Type B pancreatic cell (in vitro differentiated cells): ENCODE data around the gene OLA1. TPM values are rescaled to one million over a fixed set of nuclear protein-coding genes. Genes with fewer than 3 reads are reported as not detected.

Experiments used
- DNase-seq: peaks from one replicate; pipeline ENCODE4 v3.0.0; 2021; ENCODE audit warnings: mixed read lengths; ENCODE audit not compliant: unreplicated experiment; ENCODE audit errors: extremely low spot score
- H3K27ac Mint-ChIP-seq: 2 replicates; pipeline ENCODE4 v1.8.0; 2021; ENCODE audit warnings: mild to moderate bottlenecking, mixed read lengths
- H3K27me3 Mint-ChIP-seq: 2 replicates; pipeline ENCODE4 v1.8.0; 2021; ENCODE audit warnings: mixed read lengths
- H3K36me3 Mint-ChIP-seq: 2 replicates; pipeline ENCODE4 v1.8.0; 2021; ENCODE audit warnings: mixed read lengths
- H3K4me1 Mint-ChIP-seq: one replicate; pipeline ENCODE4 v1.8.0; 2021; ENCODE audit warnings: mixed read lengths; ENCODE audit not compliant: unreplicated experiment
- H3K4me3 Mint-ChIP-seq: 2 replicates; pipeline ENCODE4 v1.8.0; 2021; ENCODE audit warnings: mild to moderate bottlenecking, mixed read lengths
- H3K9me3 Mint-ChIP-seq: 2 replicates; pipeline ENCODE4 v1.8.0; 2021; ENCODE audit warnings: mixed read lengths
- total RNA-seq: library from RNA; stranded (reverse); gene quantifications from 2 replicates; pipeline ENCODE4 v1.2.1, GENCODE V29; 2021; ENCODE audit warnings: low replicate concordance
- TF ChIP-seq, protein P1 (sequence below): fragments of 200-600 bp; sonication (generic); conservative IDR thresholded peaks from 2 replicates; pipeline ENCODE4 v1.5.0; 2021; ENCODE audit warnings: antibody characterized with exemption, mild to moderate bottlenecking

The OLA1 gene
- total RNA-seq, 1 donor from 2014 or later = 94.4 TPM

- Mint-ChIP-seq H3K36me3 (peaks cover 10% of the 10 kb centered on the region), H3K4me3 (no peak overlapping the region), H3K4me1 (peaks cover 4% of the 10 kb centered on the region), H3K27ac (no peak overlapping the region), H3K27me3 (no peaks in the 10 kb centered on the region), H3K9me3 (no peaks in the 10 kb centered on the region)
- TF ChIP-seq, protein P1, sequence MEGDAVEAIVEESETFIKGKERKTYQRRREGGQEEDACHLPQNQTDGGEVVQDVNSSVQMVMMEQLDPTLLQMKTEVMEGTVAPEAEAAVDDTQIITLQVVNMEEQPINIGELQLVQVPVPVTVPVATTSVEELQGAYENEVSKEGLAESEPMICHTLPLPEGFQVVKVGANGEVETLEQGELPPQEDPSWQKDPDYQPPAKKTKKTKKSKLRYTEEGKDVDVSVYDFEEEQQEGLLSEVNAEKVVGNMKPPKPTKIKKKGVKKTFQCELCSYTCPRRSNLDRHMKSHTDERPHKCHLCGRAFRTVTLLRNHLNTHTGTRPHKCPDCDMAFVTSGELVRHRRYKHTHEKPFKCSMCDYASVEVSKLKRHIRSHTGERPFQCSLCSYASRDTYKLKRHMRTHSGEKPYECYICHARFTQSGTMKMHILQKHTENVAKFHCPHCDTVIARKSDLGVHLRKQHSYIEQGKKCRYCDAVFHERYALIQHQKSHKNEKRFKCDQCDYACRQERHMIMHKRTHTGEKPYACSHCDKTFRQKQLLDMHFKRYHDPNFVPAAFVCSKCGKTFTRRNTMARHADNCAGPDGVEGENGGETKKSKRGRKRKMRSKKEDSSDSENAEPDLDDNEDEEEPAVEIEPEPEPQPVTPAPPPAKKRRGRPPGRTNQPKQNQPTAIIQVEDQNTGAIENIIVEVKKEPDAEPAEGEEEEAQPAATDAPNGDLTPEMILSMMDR = no peak
- no peak for DNase-seq
Observed at GRCh38 chr2:174145827-174146226, 102.5 kb downstream of the OLA1 start.

GRCh38 chr2:174142290-174142689 is 106.0 kb downstream of the OLA1 start:
- H3K4me1 Mint-ChIP-seq = peaks cover 4% of the 10 kb centered on the region
- H3K9me3 Mint-ChIP-seq = peaks cover 5% of the 10 kb centered on the region
- no peak for DNase-seq
- H3K4me3 Mint-ChIP-seq = no peak overlapping the region
- TF ChIP-seq, protein P1 = no peak
- peaks cover 24% of the 10 kb centered on the region for H3K36me3 Mint-ChIP-seq
- H3K27me3 Mint-ChIP-seq = no peaks in the 10 kb centered on the region
- H3K27ac Mint-ChIP-seq = no peak overlapping the region

DNA sequence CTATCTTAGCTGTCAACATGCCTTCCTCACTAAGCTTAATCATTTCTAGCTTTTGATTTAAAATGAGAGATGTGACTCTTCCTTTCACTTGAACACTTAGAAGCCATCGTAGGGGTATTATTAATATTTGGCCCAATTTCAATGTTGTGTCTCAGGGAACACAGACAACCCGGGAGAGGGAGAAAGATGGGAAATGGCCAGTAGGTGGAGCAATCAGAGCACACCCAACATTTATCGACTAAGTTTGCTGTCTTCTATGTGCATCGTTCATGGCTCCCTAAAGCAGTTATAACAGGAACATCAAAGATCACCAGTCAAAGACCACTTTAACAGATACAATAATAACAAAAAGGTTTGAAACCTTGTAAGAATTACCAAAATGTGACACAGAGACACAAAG is 110.2 kb downstream of the OLA1 start:
- TF ChIP-seq, protein P1 = peak; percentile 45
- Mint-ChIP-seq H3K36me3 (peaks cover 34% of the 10 kb centered on the region), H3K27ac (no peak overlapping the region), H3K4me1 (no peaks in the 10 kb centered on the region), H3K27me3 (no peaks in the 10 kb centered on the region), H3K4me3 (no peak overlapping the region), H3K9me3 (peaks cover 13% of the 10 kb centered on the region)
- no peak for DNase-seq

DNA sequence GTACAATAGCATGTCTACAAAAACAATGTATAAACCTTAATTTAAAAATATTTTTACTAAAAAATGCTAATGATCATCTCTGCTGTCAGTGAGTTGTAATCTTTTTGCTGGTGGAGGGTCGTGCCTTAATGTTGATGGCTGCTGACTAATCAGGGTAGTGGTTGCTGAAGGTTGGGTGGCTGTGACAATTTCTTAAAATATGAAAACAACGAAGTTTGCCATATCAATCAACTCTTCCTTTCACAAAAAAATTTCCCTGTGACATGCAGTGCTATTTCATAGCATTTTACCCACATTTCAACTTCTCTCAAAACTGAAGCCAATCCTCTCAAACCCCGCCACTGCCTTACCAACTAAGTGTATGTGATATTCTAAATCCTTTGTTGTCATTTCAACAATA is 112.4 kb downstream of the OLA1 start:
- peaks cover 30% of the 10 kb centered on the region for H3K36me3 Mint-ChIP-seq
- no peak for DNase-seq
- TF ChIP-seq, protein P1 = no peak
- peaks cover 13% of the 10 kb centered on the region for H3K9me3 Mint-ChIP-seq
- H3K27ac Mint-ChIP-seq = no peak overlapping the region
- no peaks in the 10 kb centered on the region for H3K27me3 Mint-ChIP-seq
- no peaks in the 10 kb centered on the region for H3K4me1 Mint-ChIP-seq
- no peak overlapping the region for H3K4me3 Mint-ChIP-seq

GRCh38 chr2:174125090-174125489 is 123.2 kb downstream of the OLA1 start:
- H3K36me3 Mint-ChIP-seq = peaks cover 3% of the 10 kb centered on the region
- TF ChIP-seq, protein P1 = no peak
- no peak overlapping the region for H3K27ac Mint-ChIP-seq
- H3K27me3 Mint-ChIP-seq = peaks cover 3% of the 10 kb centered on the region
- no peak for DNase-seq
- H3K9me3 Mint-ChIP-seq = no peaks in the 10 kb centered on the region
- H3K4me1 Mint-ChIP-seq = peaks cover 30% of the 10 kb centered on the region
- H3K4me3 Mint-ChIP-seq = no peak overlapping the region

DNA sequence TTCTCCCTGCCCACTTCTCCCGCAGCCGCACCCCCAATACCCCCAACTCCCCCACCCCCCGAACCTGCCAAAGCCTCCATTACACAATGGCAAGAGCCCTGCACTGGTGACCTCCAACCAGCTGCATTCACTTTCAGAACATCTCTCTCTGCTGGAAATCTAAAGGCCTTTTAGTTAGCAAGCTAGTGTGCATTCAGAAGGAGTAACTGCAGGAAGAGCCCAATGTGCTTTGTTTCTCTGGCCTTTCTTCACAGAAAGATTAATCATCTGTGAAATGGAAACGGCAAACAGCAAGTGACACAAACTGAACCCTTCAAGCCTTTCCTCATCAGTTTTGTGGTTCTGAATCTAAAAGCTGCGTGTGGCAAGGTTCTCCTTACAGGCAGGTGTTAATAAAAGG is 124.2 kb downstream of the OLA1 start:
- Mint-ChIP-seq H3K36me3 (peaks cover 3% of the 10 kb centered on the region), H3K27me3 (peaks cover 3% of the 10 kb centered on the region), H3K4me1 (peaks cover 30% of the 10 kb centered on the region), H3K4me3 (no peak overlapping the region), H3K27ac (no peak overlapping the region), H3K9me3 (no peaks in the 10 kb centered on the region)
- no peak for DNase-seq
- TF ChIP-seq, protein P1 = no peak
